ENCODE measurements around the gene NEU2. TPM values are rescaled to one million over a fixed set of nuclear protein-coding genes. Genes with fewer than 3 reads are reported as not detected.

The NEU2 gene
- total RNA-seq, 1 donor from 2014 or later: not detected

GRCh38 chr2:233079473-233079877 is 47.0 kb downstream of the NEU2 start:
- TF ChIP-seq, protein P1, sequence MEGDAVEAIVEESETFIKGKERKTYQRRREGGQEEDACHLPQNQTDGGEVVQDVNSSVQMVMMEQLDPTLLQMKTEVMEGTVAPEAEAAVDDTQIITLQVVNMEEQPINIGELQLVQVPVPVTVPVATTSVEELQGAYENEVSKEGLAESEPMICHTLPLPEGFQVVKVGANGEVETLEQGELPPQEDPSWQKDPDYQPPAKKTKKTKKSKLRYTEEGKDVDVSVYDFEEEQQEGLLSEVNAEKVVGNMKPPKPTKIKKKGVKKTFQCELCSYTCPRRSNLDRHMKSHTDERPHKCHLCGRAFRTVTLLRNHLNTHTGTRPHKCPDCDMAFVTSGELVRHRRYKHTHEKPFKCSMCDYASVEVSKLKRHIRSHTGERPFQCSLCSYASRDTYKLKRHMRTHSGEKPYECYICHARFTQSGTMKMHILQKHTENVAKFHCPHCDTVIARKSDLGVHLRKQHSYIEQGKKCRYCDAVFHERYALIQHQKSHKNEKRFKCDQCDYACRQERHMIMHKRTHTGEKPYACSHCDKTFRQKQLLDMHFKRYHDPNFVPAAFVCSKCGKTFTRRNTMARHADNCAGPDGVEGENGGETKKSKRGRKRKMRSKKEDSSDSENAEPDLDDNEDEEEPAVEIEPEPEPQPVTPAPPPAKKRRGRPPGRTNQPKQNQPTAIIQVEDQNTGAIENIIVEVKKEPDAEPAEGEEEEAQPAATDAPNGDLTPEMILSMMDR (IDR thresholded peaks at IDR 0.05): no peak
- H3K27me3 ChIP-seq (ENCODE audit: low read depth): no peaks in the 10 kb centered on the region
- H3K9me3 ChIP-seq: no peaks in the 10 kb centered on the region
- H3K27ac ChIP-seq: peak overlapping the region; percentile 51
- DNase-seq (no peak), ATAC-seq (no peak)
- no peak overlapping the region for H3K4me3 ChIP-seq
- peaks cover 80% of the 10 kb centered on the region for H3K4me1 ChIP-seq
- no peaks in the 10 kb centered on the region for H3K36me3 ChIP-seq
- intact Hi-C loops (cut with DNase I): no loop called here

- H3K4me3 ChIP-seq: no peak overlapping the region
- intact Hi-C loops (cut with DNase I): no loop called here
- TF ChIP-seq, protein P1 (IDR thresholded peaks at IDR 0.05): no peak
- ATAC-seq (no peak), DNase-seq (no peak)
- no peaks in the 10 kb centered on the region for H3K9me3 ChIP-seq
- H3K27ac ChIP-seq: peak overlapping the region; percentile 51
- no peaks in the 10 kb centered on the region for H3K36me3 ChIP-seq
- peaks cover 80% of the 10 kb centered on the region for H3K4me1 ChIP-seq
- no peaks in the 10 kb centered on the region for H3K27me3 ChIP-seq (ENCODE audit: low read depth)
Measured at GRCh38 chr2:233079953-233080835, 47.7 kb downstream of the NEU2 start.

- no peak for DNase-seq
- Histone ChIP-seq H3K4me3 (no peak overlapping the region), H3K27ac (no peak overlapping the region), H3K4me1 (peaks cover 80% of the 10 kb centered on the region), H3K27me3 (ENCODE audit: low read depth) (no peaks in the 10 kb centered on the region), H3K36me3 (no peaks in the 10 kb centered on the region), H3K9me3 (no peaks in the 10 kb centered on the region)
- intact Hi-C loops (cut with DNase I): no loop called here
- TF ChIP-seq, protein P1 (IDR thresholded peaks at IDR 0.05): no peak
- ATAC-seq: no peak
Measured at GRCh38 chr2:233080836-233081229, 48.4 kb downstream of the NEU2 start.

DNA sequence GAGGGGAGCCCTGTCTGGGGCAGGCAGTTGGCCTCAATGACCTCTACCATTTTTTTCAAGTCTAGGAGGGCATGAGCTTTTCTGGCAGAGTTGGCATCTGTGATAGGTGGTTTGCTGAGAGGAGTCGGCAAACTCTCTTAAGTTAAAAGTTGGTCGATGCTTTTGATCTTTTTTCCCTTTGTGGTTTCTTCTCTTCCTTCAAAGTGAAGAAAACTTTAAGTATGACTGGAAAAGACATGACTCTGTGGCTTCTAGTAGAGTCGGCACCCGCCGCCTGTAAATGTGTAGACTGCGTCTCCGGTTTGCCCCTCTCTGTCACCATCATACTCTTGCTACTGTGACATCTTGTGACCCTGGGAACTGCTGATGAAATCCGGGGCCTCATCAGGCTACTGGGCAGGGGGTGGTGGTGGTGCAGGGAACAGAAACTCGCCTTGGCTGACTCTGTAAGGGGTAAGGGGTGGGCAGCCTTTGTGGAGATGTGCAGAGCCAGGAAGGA is 48.8 kb downstream of the NEU2 start:
- Histone ChIP-seq H3K9me3 (no peaks in the 10 kb centered on the region), H3K27me3 (ENCODE audit: low read depth) (no peaks in the 10 kb centered on the region), H3K36me3 (no peaks in the 10 kb centered on the region), H3K4me1 (peaks cover 82% of the 10 kb centered on the region), H3K4me3 (no peak overlapping the region), H3K27ac (peak overlapping the region; percentile 80)
- no peak for DNase-seq
- TF ChIP-seq, protein P1 (IDR thresholded peaks at IDR 0.05): no peak
- intact Hi-C loops (cut with DNase I): no loop called here
- no peak for ATAC-seq

DNA sequence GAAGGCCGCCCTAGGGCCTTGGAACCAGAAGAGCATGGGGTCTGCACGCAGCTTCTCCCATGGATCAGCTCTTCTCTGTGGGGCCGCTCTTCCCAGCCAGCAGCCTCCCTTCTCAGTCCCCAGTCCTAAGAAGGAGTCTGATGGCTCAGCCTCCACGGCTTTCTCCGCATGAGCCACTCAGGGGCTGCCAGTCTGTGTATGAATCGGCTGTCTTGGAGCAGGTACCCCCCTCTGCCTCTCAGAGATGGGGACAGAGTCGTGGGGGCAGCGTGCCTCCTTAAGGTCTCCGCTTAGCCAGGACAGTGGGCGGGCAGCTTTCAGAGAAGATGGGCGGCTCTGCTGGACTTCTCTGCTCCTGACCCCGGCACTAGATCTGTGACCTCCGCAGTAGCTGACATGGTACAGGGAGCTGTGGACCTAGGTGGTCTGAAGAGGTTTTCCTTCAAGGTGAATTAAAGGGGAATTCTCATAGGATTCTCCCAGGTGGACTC is 49.3 kb downstream of the NEU2 start:
- Histone ChIP-seq H3K9me3 (no peaks in the 10 kb centered on the region), H3K4me1 (peaks cover 82% of the 10 kb centered on the region), H3K27ac (peak overlapping the region; percentile 80), H3K4me3 (no peak overlapping the region), H3K36me3 (no peaks in the 10 kb centered on the region), H3K27me3 (ENCODE audit: low read depth) (no peaks in the 10 kb centered on the region)
- DNase-seq (no peak), ATAC-seq (no peak)
- intact Hi-C loops (cut with DNase I): no loop called here
- TF ChIP-seq, protein P1 (IDR thresholded peaks at IDR 0.05): no peak
